HEK293 (cell line): ENCODE results near the gene FRS2.

Experiments
- CTCF ChIA-PET: fragments of 350-600 bp; formaldehyde crosslinking; extraction: SDS; loops from one replicate; lab custom pipeline; 2021; ENCODE audit warnings: antibody characterized with exemption; lab: Yijun Ruan, JAX
- POLR2A ChIA-PET: fragments of 300-600 bp; formaldehyde crosslinking; extraction: SDS; loops from one replicate; lab custom pipeline; 2020; ENCODE audit warnings: antibody characterized with exemption, inconsistent platforms; lab: Yijun Ruan, JAX
- H3K27ac ChIP-seq: fragments of 200-500 bp; sonication (Bioruptor generic); 2 replicates; pipeline ENCODE4 v1.5.1; 2014; ENCODE audit warnings: low read depth, low read length, control low read depth, inconsistent platforms; ENCODE audit errors: extremely low read depth
- H3K36me3 ChIP-seq, 2 experiments: fragments of 200-500 bp in 1 of 2; sonication (Bioruptor generic) in 1 of 2; 1 replicate in 1 of 2; 2 replicates in 1 of 2; pipeline ENCODE4 v1.5.1; 2014 to 2017; ENCODE audit warnings: inconsistent platforms in 2 of 2, low read length in 2 of 2; ENCODE audit not compliant: control insufficient read depth in 2 of 2, insufficient read depth in 1 of 2
- H3K4me1 ChIP-seq: fragments of 200-500 bp; sonication (Bioruptor generic); 2 replicates; pipeline ENCODE4 v1.5.1; 2014; ENCODE audit warnings: mild to moderate bottlenecking, low read length, inconsistent platforms; ENCODE audit not compliant: control insufficient read depth, insufficient read depth
- H3K4me3 ChIP-seq: 2 replicates; pipeline ENCODE4 v1.5.1; 2011; ENCODE audit warnings: low read depth, mild to moderate bottlenecking, control low read depth, low read length, moderate library complexity
- H3K9me3 ChIP-seq: fragments of 200-500 bp; sonication (Bioruptor generic); 2 replicates; pipeline ENCODE4 v1.5.1; 2014; ENCODE audit warnings: low read depth, low read length, inconsistent platforms; ENCODE audit not compliant: control insufficient read depth, insufficient read depth
- GLI4 ChIP-seq: fragments of 450-650 bp; formaldehyde crosslinking; IDR thresholded peaks from 2 replicates; pipeline ENCODE4 v1.5.1; 2016; ENCODE audit warnings: missing biosample characterization, missing genetic modification characterization
- MZF1 ChIP-seq: fragments of 450-650 bp; formaldehyde crosslinking; IDR thresholded peaks from 2 replicates; pipeline ENCODE4 v1.5.1; 2017; ENCODE audit warnings: missing biosample characterization, missing genetic modification characterization, borderline replicate concordance
- PRDM1 ChIP-seq: fragments of 450-650 bp; formaldehyde crosslinking; IDR thresholded peaks from 2 replicates; pipeline ENCODE4; 2016; ENCODE audit warnings: missing biosample characterization, missing genetic modification characterization
- ZBTB20 ChIP-seq: fragments of 450-650 bp; formaldehyde crosslinking; IDR thresholded peaks from 2 replicates; pipeline ENCODE4 v1.5.1; 2016; ENCODE audit warnings: missing biosample characterization, missing genetic modification characterization
- ZNF10 ChIP-seq: fragments of 450-650 bp; formaldehyde crosslinking; IDR thresholded peaks from 2 replicates; pipeline ENCODE4 v1.5.1; 2017; ENCODE audit warnings: missing biosample characterization, missing genetic modification characterization
- ZNF174 ChIP-seq: fragments of 450-650 bp; formaldehyde crosslinking; IDR thresholded peaks from 2 replicates; pipeline ENCODE4 v1.5.0; 2017; ENCODE audit warnings: missing biosample characterization, mild to moderate bottlenecking, missing genetic modification characterization
- ZNF2 ChIP-seq: fragments of 450-650 bp; formaldehyde crosslinking; IDR thresholded peaks from 2 replicates; pipeline ENCODE4 v1.5.1; 2016; ENCODE audit warnings: missing biosample characterization, missing genetic modification characterization
- ZNF239 ChIP-seq: fragments of 450-650 bp; formaldehyde crosslinking; IDR thresholded peaks from 2 replicates; pipeline ENCODE4 v1.5.1; 2016; ENCODE audit warnings: missing biosample characterization, missing genetic modification characterization
- ZNF302 ChIP-seq: fragments of 450-650 bp; formaldehyde crosslinking; IDR thresholded peaks from 2 replicates; pipeline ENCODE4 v1.5.1; 2016; ENCODE audit warnings: missing biosample characterization, missing genetic modification characterization, low read depth
- ZNF514 ChIP-seq: fragments of 450-650 bp; formaldehyde crosslinking; IDR thresholded peaks from 2 replicates; pipeline ENCODE4 v1.5.1; 2016; ENCODE audit warnings: missing biosample characterization, missing genetic modification characterization
- ZNF558 ChIP-seq: fragments of 450-650 bp; formaldehyde crosslinking; IDR thresholded peaks from 2 replicates; pipeline ENCODE4 v1.5.1; 2016; ENCODE audit warnings: missing biosample characterization, missing genetic modification characterization
- ZNF658 ChIP-seq: fragments of 450-650 bp; formaldehyde crosslinking; IDR thresholded peaks from 2 replicates; pipeline ENCODE4; 2016; ENCODE audit warnings: missing biosample characterization, missing genetic modification characterization
- ZNF76 ChIP-seq: fragments of 450-650 bp; formaldehyde crosslinking; IDR thresholded peaks from 2 replicates; pipeline ENCODE4; 2016; ENCODE audit warnings: low read depth, missing biosample characterization, missing genetic modification characterization, borderline replicate concordance
- TF ChIP-seq, protein P1 (sequence below): sonication (generic); formaldehyde crosslinking; IDR thresholded peaks from 2 replicates; pipeline ENCODE4 v1.8.1; 2022; ENCODE audit warnings: mild to moderate bottlenecking, moderate library complexity, missing genetic modification reagents

Gene FRS2

DNA sequence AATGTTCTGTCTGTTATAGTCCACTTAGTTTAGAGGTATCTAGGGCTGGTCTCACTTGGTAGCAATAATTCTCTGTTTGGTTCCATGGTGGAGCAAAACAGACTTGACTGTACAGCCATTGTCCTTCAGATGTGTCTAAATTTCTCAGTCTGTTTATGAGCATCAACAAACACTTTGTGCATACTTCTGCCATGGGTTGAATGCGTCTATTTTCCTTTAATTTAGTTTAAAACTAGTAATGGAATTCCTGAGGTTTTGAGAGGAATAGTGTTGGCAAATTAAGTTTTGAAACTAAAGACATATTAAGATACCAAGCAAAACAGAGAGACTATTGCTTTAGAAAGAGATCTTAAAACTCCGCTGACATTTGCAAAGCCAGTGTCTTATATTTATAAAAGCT lies 22.6 kb downstream of the FRS2 start:
- Histone ChIP-seq H3K4me3 (no peak overlapping the region), H3K4me1 (peaks cover 7% of the 10 kb centered on the region; the same call in 1 of the 2 replicates), H3K27ac (no peak overlapping the region), H3K36me3 (peaks cover 0 to 8% of the 10 kb centered on the region in 2 experiments; a peak in 1 of 3 replicates), H3K9me3 (no peaks in the 10 kb centered on the region)
- CTCF ChIA-PET = interaction anchor here (1.1 kb wide), 1 partner anchor 20 kb away, joined by 3 read pairs; no protein-coding TSS in a partner anchor
- POLR2A ChIA-PET = interaction anchor here (0.7 kb wide), 1 partner anchor 23 kb away, joined by 3 read pairs; the partner anchor contains the start of gene FRS2
- TF ChIP-seq ZNF658 (tag by site-specific recombination) = no peak
- no peak for TF ChIP-seq ZNF302
- TF ChIP-seq ZNF76 (tag by site-specific recombination) = no peak

DNA sequence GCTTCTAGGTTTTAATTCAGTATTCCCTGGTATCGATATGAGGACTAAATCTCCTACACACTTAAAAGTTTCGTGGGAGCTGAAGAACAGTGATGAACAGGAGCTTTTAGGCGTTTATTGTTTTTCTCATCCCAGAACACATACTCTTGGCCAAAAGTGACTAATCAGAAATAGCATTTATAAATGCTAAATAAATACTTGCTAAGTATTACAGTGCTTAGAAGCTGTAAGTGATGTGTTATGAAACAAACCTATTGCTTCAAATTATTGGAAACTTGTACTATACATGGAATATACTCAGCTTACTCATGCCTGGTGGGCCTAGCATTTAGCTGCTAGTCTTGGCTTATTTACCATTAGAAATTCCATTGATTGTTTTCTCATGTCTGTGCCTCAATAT lies 24.9 kb downstream of the FRS2 start:
- POLR2A ChIA-PET = no interaction called here
- CTCF ChIA-PET = interaction anchor here (0.8 to 1.5 kb wide), 2 partner anchors 16 to 137 kb away, joined by 4 to 5 read pairs; no protein-coding TSS in a partner anchor
- H3K4me1 ChIP-seq = peaks cover 7% of the 10 kb centered on the region; the same call in 1 of the 2 replicates
- H3K36me3 ChIP-seq = peaks cover 0 to 8% of the 10 kb centered on the region in 2 experiments; a peak in 1 of 3 replicates
- no peak overlapping the region for H3K4me3 ChIP-seq
- no peak for TF ChIP-seq ZBTB20 (tag by site-specific recombination)
- TF ChIP-seq ZNF174 (tag by site-specific recombination) = no peak
- no peak for TF ChIP-seq ZNF2
- TF ChIP-seq ZNF10 (tag by site-specific recombination) = no peak
- TF ChIP-seq, protein P1, sequence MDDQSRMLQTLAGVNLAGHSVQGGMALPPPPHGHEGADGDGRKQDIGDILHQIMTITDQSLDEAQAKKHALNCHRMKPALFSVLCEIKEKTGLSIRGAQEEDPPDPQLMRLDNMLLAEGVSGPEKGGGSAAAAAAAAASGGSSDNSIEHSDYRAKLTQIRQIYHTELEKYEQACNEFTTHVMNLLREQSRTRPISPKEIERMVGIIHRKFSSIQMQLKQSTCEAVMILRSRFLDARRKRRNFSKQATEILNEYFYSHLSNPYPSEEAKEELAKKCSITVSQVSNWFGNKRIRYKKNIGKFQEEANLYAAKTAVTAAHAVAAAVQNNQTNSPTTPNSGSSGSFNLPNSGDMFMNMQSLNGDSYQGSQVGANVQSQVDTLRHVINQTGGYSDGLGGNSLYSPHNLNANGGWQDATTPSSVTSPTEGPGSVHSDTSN (CRISPR knock-in tag) = no peak
- TF ChIP-seq GLI4 (tag by site-specific recombination) = no peak
- no peak for TF ChIP-seq ZNF558 (tag by site-specific recombination)
- TF ChIP-seq, all 188 proteins: peak for 0
- H3K27ac ChIP-seq = no peak overlapping the region
- H3K9me3 ChIP-seq = no peaks in the 10 kb centered on the region

DNA sequence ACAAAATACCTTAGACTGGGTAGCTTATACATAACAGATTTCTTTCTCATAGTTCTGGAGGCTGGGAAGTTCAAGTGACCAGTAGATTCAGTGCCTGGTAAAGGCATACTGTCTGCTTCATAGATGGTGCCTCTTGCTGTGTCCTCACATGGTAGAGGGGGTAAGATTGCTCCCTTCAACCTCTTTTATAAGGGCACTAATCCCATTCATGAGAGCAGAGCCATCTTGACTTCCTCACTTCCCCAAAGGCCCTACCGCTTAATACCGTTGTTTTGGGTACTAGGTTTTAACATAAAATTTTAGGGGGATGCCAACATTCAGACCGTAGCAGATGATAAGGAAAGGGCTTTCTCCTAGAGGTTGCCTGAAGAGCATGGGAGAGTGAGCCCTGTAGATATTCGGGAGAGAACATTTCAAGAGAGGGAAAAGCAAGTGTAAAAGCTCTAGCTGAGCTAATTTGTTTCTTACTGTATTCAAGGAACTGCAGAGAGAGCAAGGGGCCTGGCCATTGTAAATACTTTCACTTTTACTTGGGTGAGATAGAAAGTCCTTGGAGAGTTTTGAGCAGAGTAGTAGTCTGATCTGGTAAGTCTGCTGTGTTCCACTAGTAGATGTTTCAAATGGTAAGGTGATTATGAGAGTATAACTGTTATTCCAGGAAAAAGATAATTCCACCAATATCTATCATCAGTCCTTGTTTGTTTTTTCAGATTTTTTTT lies 27.3 kb downstream of the FRS2 start:
- Histone ChIP-seq H3K4me1 (peaks cover 9% of the 10 kb centered on the region), H3K36me3 (no peaks in the 10 kb centered on the region), H3K9me3 (no peaks in the 10 kb centered on the region), H3K4me3 (no peak overlapping the region), H3K27ac (no peak overlapping the region)
- TF ChIP-seq MZF1 = peak; percentile 52; the same call in 1 of the 2 replicates
- no peak for TF ChIP-seq ZNF239
- ChIA-PET CTCF (interaction anchor here (0.6 to 0.7 kb wide), 2 partner anchors 178 to 837 kb away, joined by 3 read pairs; no protein-coding TSS in a partner anchor), POLR2A (no interaction called here)

DNA sequence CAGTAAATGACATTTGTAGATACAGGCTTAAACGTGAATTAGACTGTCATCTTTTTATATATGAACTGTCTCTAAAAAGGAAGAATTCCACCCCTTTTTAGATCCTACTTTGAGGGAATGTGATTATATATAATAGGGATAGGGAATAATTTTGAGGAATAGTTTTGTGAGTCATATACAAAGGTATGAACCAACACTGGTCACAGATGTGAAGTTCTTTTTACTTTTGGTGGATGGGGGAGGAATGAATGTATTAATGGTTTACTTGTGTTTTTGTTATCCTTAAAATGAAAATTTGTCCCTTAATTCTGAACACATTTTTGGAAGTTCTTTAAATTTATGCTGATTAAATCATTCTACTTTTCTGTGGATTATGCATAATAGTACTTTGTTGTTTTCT lies 30.4 kb downstream of the FRS2 start:
- 0 out of 2 replicates have a peak, but pooled peaks have one; percentile 7 for TF ChIP-seq PRDM1 (tag by site-specific recombination)
- TF ChIP-seq ZNF514 (tag by site-specific recombination) = no peak
- POLR2A ChIA-PET = no interaction called here

More for the DNA sequence above, 30.4 kb downstream of the FRS2 start:
- Histone ChIP-seq H3K9me3 (no peaks in the 10 kb centered on the region), H3K27ac (no peak overlapping the region), H3K4me1 (peaks cover 12% of the 10 kb centered on the region), H3K4me3 (no peak overlapping the region), H3K36me3 (no peaks in the 10 kb centered on the region)
- CTCF ChIA-PET = no interaction called here
